C4-2B (cell line): ENCODE results near the gene BANF2.

Source experiments
- CTCF ChIP-seq: fragments of 450-650 bp; conservative IDR thresholded peaks from 2 replicates; pipeline ENCODE4 v1.5.1; 2017; ENCODE audit warnings: mild to moderate bottlenecking
- ZFX ChIP-seq: fragments of 450-650 bp; IDR thresholded peaks from 2 replicates; pipeline ENCODE4 v1.6.1; 2017

GRCh38 chr20:17693444-17694001 lies 6.2 kb upstream of the BANF2 start:
- no peak for TF ChIP-seq CTCF
- no peak for TF ChIP-seq ZFX
